ENCODE measurements around the gene POLR3GL.

DNA sequence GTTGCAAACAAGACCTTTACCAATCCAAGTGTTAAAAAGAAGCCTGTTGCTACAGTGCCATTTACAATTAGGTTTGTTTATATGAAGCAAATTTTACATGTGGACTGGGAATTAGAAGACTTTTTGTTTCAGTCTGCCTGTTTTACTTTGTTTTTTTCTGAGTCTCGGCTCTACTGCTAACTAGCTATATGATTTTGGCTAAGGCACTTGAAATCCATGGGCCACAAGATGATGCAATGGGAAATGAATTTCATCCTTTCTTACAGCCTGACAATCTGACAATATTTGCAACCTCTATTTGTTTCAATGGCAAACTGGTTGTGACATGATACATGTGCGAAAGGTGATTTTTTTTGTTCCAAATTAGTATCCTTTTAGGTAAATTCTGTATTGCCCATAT is 42.2 kb upstream of the POLR3GL start:
- TF ChIP-seq, protein P1, sequence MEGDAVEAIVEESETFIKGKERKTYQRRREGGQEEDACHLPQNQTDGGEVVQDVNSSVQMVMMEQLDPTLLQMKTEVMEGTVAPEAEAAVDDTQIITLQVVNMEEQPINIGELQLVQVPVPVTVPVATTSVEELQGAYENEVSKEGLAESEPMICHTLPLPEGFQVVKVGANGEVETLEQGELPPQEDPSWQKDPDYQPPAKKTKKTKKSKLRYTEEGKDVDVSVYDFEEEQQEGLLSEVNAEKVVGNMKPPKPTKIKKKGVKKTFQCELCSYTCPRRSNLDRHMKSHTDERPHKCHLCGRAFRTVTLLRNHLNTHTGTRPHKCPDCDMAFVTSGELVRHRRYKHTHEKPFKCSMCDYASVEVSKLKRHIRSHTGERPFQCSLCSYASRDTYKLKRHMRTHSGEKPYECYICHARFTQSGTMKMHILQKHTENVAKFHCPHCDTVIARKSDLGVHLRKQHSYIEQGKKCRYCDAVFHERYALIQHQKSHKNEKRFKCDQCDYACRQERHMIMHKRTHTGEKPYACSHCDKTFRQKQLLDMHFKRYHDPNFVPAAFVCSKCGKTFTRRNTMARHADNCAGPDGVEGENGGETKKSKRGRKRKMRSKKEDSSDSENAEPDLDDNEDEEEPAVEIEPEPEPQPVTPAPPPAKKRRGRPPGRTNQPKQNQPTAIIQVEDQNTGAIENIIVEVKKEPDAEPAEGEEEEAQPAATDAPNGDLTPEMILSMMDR (IDR thresholded peaks at IDR 0.05): no peak
- TF ChIP-seq POLR2A (IDR thresholded peaks at IDR 0.05): no peak
